Loucy (cell line): ENCODE results near the gene PCDHA12.

Source experiments
- H2AFZ ChIP-seq: fragments of 200-600 bp; sonication (generic); 2 replicates; pipeline ENCODE4 v1.6.0; 2016; ENCODE audit warnings: antibody characterized with exemption, mild to moderate bottlenecking, low read length, moderate library complexity
- H3F3A ChIP-seq: fragments of 200-600 bp; 2 replicates; pipeline ENCODE4 v1.6.0; 2016; ENCODE audit warnings: antibody characterized with exemption, low read depth, mild to moderate bottlenecking
- H3K27me3 ChIP-seq: fragments of 200-600 bp; sonication (generic); 2 replicates; pipeline ENCODE4 v1.6.1; 2014; ENCODE audit warnings: low read length, mild to moderate bottlenecking; ENCODE audit not compliant: insufficient read depth, poor library complexity, severe bottlenecking
- H3K36me3 ChIP-seq: fragments of 200-600 bp; sonication (generic); 2 replicates; pipeline ENCODE4 v1.6.1; 2016; ENCODE audit warnings: low read length; ENCODE audit not compliant: insufficient read depth
- H3K4me1 ChIP-seq: fragments of 200-600 bp; sonication (generic); 2 replicates; pipeline ENCODE4 v1.5.1; 2014; ENCODE audit warnings: low read length, mild to moderate bottlenecking; ENCODE audit not compliant: insufficient read depth, poor library complexity, severe bottlenecking
- H3K4me2 ChIP-seq: fragments of 200-600 bp; sonication (generic); 2 replicates; pipeline ENCODE4 v1.6.0; 2014; ENCODE audit warnings: antibody characterized with exemption, low read length, low read depth, mild to moderate bottlenecking; ENCODE audit not compliant: poor library complexity, severe bottlenecking
- H3K4me3 ChIP-seq: fragments of 200-600 bp; sonication (generic); 2 replicates; pipeline ENCODE4 v1.5.1; 2014; ENCODE audit warnings: low read length, mild to moderate bottlenecking, mixed read lengths; ENCODE audit not compliant: poor library complexity, severe bottlenecking
- H3K79me2 ChIP-seq: fragments of 200-600 bp; sonication (generic); 2 replicates; pipeline ENCODE4 v1.6.1; 2014; ENCODE audit warnings: low read length; ENCODE audit not compliant: insufficient read depth
- H3K9ac ChIP-seq: fragments of 200-600 bp; sonication (generic); 2 replicates; pipeline ENCODE4 v1.6.0; 2014; ENCODE audit warnings: mild to moderate bottlenecking, low read depth, low read length, moderate library complexity; ENCODE audit not compliant: poor library complexity, severe bottlenecking
- H3K9me2 ChIP-seq: fragments of 200-600 bp; sonication (generic); replicated peaks from 2 replicates; pipeline ENCODE4 v1.6.1; 2016; ENCODE audit warnings: low read depth, low read length, mixed read lengths
- H3K9me3 ChIP-seq: fragments of 200-600 bp; sonication (generic); 2 replicates; pipeline ENCODE4 v1.6.1; 2014; ENCODE audit warnings: mild to moderate bottlenecking, antibody characterized with exemption, low read length, low read depth; ENCODE audit not compliant: insufficient read depth
- H4K20me1 ChIP-seq: fragments of 200-600 bp; sonication (generic); 2 replicates; pipeline ENCODE4 v1.6.0; 2014; ENCODE audit warnings: antibody characterized with exemption, low read length, mild to moderate bottlenecking; ENCODE audit not compliant: insufficient read depth, poor library complexity, severe bottlenecking
- EZH2phosphoT487 ChIP-seq: fragments of 200-600 bp; IDR thresholded peaks from 2 replicates; pipeline ENCODE4 v1.6.1; 2018; ENCODE audit warnings: antibody characterized with exemption, mild to moderate bottlenecking, moderate library complexity, borderline replicate concordance
- TF ChIP-seq, protein P1 (sequence below): fragments of 200-600 bp; sonication (generic); conservative IDR thresholded peaks from 2 replicates; pipeline ENCODE4 v1.5.1; 2014; ENCODE audit warnings: mild to moderate bottlenecking, antibody characterized with exemption, low read length

Gene PCDHA12

DNA sequence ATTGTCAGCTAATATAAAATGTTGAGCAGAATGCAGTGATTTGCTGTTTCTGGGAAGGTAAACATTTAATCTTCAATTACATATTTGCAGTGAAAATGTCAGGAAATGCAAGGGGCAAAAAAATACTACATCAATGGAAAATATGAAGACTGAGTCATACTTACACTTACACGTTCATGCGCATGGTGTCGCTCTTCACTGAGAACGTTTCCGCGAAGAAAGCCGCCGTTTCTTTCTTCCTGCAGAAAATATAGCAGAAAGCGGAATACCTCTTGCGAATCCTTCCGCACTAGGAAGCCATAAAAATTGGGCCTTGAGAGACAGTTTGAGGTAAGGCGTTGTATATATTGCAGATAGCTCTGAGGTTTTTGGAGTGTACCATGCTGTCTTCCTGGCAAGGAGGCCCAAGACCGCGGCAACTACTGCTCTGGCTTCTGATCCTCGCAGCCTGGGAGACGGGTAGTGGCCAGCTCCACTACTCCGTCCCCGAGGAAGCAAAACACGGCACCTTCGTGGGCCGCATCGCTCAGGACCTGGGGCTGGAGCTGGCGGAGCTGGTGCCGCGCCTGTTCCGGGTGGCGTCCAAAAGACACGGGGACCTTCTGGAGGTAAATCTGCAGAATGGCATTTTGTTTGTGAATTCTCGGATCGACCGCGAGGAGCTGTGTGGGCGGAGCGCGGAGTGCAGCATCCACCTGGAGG, 6.9 kb downstream of the PCDHA12 start, which contains the start of gene PCDHA13:
Gene PCDHA13, plus strand, starts transcription at position 236 of the 702 bp plus-strand sequence. Its CDS starts 145 bp downstream, at position 381.
- no peak within 1 kb of the TSS for H2AFZ ChIP-seq
- H3K9ac ChIP-seq, result no peak within 1 kb of the TSS
- H3K4me2 ChIP-seq, result no peak within 1 kb of the TSS
- TF ChIP-seq, protein P1, sequence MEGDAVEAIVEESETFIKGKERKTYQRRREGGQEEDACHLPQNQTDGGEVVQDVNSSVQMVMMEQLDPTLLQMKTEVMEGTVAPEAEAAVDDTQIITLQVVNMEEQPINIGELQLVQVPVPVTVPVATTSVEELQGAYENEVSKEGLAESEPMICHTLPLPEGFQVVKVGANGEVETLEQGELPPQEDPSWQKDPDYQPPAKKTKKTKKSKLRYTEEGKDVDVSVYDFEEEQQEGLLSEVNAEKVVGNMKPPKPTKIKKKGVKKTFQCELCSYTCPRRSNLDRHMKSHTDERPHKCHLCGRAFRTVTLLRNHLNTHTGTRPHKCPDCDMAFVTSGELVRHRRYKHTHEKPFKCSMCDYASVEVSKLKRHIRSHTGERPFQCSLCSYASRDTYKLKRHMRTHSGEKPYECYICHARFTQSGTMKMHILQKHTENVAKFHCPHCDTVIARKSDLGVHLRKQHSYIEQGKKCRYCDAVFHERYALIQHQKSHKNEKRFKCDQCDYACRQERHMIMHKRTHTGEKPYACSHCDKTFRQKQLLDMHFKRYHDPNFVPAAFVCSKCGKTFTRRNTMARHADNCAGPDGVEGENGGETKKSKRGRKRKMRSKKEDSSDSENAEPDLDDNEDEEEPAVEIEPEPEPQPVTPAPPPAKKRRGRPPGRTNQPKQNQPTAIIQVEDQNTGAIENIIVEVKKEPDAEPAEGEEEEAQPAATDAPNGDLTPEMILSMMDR, result no peak
- no peak for TF ChIP-seq EZH2phosphoT487
- H4K20me1 ChIP-seq, result no peaks in the 10 kb centered on the region
- H3K9me3 ChIP-seq, result no peaks in the 10 kb centered on the region
- H3F3A ChIP-seq, result no peaks in the 10 kb centered on the region
- no peaks in the 10 kb centered on the region for H3K4me1 ChIP-seq
- H3K36me3 ChIP-seq, result no peaks in the 10 kb centered on the region
- H3K4me3 ChIP-seq, result no peak within 1 kb of the TSS
- no peaks in the 10 kb centered on the region for H3K27me3 ChIP-seq
- no peaks in the 10 kb centered on the region for H3K79me2 ChIP-seq
- H3K9me2 ChIP-seq, result no peaks in the 10 kb centered on the region

DNA sequence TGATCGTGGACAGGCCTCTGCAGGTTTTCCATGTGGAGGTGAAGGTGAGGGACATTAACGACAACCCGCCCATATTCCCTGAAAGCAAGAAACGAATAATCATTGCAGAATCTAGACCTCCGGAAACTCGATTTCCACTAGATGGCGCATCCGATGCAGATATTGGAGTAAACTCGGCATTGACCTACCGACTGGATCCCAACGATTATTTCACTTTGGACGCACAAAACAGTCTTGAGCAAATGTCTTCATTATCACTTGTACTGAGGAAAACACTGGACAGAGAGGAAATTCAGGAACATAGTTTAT, 7.4 kb downstream of the PCDHA12 start:
- no peaks in the 10 kb centered on the region for H3K27me3 ChIP-seq
- no peak for TF ChIP-seq EZH2phosphoT487
- TF ChIP-seq, protein P1, result peak; percentile 37
- H3K9me3 ChIP-seq, result no peaks in the 10 kb centered on the region
- H3K9me2 ChIP-seq, result no peaks in the 10 kb centered on the region
- no peaks in the 10 kb centered on the region for H4K20me1 ChIP-seq
- H3K36me3 ChIP-seq, result no peaks in the 10 kb centered on the region
- H2AFZ ChIP-seq, result no peak overlapping the region
- H3K4me3 ChIP-seq, result no peak overlapping the region
- no peaks in the 10 kb centered on the region for H3K79me2 ChIP-seq
- H3F3A ChIP-seq, result no peaks in the 10 kb centered on the region
- no peaks in the 10 kb centered on the region for H3K4me1 ChIP-seq
- no peak overlapping the region for H3K9ac ChIP-seq
- H3K4me2 ChIP-seq, result no peak overlapping the region

DNA sequence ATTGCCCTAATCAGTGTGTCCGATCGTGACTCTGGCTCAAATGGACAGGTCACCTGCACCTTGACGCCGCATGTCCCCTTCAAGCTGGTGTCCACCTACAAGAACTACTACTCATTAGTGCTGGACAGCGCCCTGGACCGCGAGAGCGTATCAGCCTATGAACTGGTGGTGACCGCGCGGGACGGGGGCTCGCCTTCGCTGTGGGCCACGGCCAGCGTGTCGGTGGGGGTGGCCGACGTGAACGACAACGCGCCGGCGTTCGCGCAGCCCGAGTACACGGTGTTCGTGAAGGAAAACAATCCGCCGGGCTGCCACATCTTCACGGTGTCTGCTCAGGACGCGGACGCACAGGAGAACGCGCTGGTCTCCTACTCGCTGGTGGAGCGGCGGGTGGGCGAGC, 8.3 kb downstream of the PCDHA12 start:
- H3K4me3 ChIP-seq, result no peak overlapping the region
- H4K20me1 ChIP-seq, result no peaks in the 10 kb centered on the region
- H3K4me1 ChIP-seq, result no peaks in the 10 kb centered on the region
- no peaks in the 10 kb centered on the region for H3K9me2 ChIP-seq
- no peak overlapping the region for H3K9ac ChIP-seq
- H3F3A ChIP-seq, result no peaks in the 10 kb centered on the region
- no peaks in the 10 kb centered on the region for H3K36me3 ChIP-seq
- H3K4me2 ChIP-seq, result no peak overlapping the region
- no peaks in the 10 kb centered on the region for H3K79me2 ChIP-seq
- TF ChIP-seq, protein P1, result no peak
- no peak for TF ChIP-seq EZH2phosphoT487
- H2AFZ ChIP-seq, result no peak overlapping the region
- H3K27me3 ChIP-seq, result no peaks in the 10 kb centered on the region
- no peaks in the 10 kb centered on the region for H3K9me3 ChIP-seq
